NB4 (cell line): Measurements from ENCODE around the gene BRWD1.

Experiments used
- DNase-seq: peaks from one replicate; pipeline ENCODE4 v3.0.0; 2010; ENCODE audit warnings: low read depth
- H3K4me3 ChIP-seq: one replicate; pipeline ENCODE4 v1.5.1; 2011; ENCODE audit warnings: mild to moderate bottlenecking, low read depth, low read length, moderate library complexity
- MYC ChIP-seq: IDR thresholded peaks from 2 replicates; pipeline ENCODE4 v1.6.1; 2011; ENCODE audit warnings: low read depth, low read length
- POLR2A ChIP-seq: IDR thresholded peaks from 2 replicates; pipeline ENCODE4 v1.6.1; 2011; ENCODE audit warnings: mild to moderate bottlenecking; ENCODE audit not compliant: insufficient read length; ENCODE audit errors: extremely low read depth
- TF ChIP-seq, protein P1 (sequence below): IDR thresholded peaks from 2 replicates; pipeline ENCODE4 v1.6.1; 2011; ENCODE audit warnings: low read depth, low read length
- TF ChIP-seq, protein P2 (sequence below): IDR thresholded peaks from one replicate; pipeline ENCODE4 v1.5.1; 2012; ENCODE audit warnings: low read depth, low read length

The BRWD1 gene

DNA sequence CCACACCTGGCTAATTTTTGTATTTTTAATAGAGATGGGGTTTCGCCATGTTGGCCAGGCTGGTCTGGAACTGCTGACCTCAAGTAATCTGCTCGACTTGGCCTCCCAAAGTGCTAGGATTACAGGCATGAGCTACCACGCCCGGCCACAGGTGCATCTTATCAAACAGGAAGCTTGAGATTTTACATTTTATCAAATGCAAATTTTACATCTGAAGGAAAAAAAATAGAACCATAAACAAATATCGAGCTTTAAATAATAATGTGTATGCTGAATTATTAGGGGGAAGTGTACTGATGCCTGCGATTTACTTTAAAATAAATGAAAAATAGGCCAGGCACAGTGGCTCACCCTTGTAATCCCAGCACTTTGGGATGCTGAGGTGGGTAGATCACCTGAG is 16.6 kb upstream of the BRWD1 start:
- TF ChIP-seq MYC (no peak), POLR2A (no peak)
- TF ChIP-seq, protein P1, sequence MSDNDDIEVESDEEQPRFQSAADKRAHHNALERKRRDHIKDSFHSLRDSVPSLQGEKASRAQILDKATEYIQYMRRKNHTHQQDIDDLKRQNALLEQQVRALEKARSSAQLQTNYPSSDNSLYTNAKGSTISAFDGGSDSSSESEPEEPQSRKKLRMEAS: no peak
- TF ChIP-seq, protein P2, sequence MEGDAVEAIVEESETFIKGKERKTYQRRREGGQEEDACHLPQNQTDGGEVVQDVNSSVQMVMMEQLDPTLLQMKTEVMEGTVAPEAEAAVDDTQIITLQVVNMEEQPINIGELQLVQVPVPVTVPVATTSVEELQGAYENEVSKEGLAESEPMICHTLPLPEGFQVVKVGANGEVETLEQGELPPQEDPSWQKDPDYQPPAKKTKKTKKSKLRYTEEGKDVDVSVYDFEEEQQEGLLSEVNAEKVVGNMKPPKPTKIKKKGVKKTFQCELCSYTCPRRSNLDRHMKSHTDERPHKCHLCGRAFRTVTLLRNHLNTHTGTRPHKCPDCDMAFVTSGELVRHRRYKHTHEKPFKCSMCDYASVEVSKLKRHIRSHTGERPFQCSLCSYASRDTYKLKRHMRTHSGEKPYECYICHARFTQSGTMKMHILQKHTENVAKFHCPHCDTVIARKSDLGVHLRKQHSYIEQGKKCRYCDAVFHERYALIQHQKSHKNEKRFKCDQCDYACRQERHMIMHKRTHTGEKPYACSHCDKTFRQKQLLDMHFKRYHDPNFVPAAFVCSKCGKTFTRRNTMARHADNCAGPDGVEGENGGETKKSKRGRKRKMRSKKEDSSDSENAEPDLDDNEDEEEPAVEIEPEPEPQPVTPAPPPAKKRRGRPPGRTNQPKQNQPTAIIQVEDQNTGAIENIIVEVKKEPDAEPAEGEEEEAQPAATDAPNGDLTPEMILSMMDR: no peak
- H3K4me3 ChIP-seq: no peak overlapping the region
- no peak for DNase-seq

DNA sequence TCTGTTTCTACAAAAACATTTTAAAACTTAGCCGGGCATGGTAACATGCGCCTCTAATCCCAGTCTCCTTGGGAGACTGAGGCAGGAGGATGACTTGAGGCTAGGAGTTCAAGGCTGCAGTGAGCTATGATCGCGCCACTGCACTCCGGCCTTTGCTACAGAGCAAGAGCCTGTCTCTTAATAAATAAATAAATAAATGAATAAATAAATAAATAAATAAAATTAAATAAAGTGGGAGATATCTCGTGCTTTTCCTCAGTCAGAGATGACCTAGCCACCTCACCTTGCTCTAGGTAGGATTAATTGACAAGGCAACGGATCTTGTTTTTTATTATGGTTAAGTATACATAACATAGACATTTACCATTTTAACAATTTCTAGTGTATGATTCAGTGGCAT is 14.3 kb upstream of the BRWD1 start:
- no peak for DNase-seq
- TF ChIP-seq, protein P1: no peak
- TF ChIP-seq, protein P2: no peak
- no peak for TF ChIP-seq POLR2A
- H3K4me3 ChIP-seq: no peak overlapping the region

DNA sequence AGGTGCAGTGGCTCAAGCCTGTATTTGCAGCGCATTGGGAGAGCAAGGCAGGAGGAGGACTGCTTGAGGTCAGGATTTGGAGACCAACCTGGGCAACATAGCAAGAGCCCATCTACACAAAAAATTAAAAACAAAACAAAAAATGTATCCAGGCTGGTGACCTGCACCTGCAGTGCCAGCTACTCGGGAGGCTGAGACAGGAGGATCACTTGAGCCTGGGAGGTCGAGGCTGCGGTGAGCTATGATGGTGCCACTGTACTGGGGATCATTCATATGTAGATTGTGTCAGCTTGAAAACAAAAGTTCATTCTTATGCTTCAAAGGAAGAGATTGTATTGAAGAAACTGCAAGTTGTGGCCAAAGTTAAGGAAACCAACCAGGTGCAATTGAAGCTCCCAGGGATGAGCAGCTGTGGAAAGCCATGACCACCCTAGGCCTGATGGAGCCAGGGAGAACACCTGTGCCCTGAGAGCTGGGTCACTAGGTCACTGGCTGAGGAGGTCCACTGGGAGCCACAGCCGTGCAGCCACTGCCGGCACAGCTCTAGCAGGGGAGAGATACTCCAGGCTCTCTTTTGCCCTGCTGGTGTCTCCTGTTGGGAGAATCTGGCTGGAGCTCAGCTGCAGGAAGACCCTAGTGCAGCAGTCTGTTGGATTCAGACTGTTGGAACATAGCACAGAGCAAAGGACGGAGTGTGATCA is 13.3 kb upstream of the BRWD1 start:
- TF ChIP-seq MYC (no peak), POLR2A (no peak)
- TF ChIP-seq, protein P1: no peak
- TF ChIP-seq, protein P2: no peak
- no peak overlapping the region for H3K4me3 ChIP-seq
- no peak for DNase-seq

DNA sequence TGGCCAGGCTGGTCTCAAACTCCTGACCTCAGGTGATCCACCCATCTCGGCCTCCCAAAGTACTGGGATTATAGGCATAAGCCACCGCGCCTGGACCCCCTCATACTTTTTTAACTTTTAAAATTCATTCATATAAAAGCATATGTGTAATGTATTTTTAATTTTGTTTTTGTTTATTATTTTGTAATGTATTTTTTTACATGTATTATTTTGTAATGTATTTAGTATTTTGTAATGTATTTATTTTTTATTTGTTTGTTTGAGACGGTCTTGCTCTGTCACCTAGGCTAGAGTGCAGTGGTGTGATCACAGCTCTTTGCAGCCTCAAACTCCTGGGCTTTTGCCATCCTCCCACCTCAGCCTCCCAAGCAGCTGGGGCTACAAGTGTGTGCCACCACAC is 12.0 kb upstream of the BRWD1 start:
- no peak for TF ChIP-seq POLR2A
- TF ChIP-seq MYC: no peak
- TF ChIP-seq, protein P2: no peak
- TF ChIP-seq, protein P1: no peak
- H3K4me3 ChIP-seq: no peak overlapping the region
- DNase-seq: no peak

DNA sequence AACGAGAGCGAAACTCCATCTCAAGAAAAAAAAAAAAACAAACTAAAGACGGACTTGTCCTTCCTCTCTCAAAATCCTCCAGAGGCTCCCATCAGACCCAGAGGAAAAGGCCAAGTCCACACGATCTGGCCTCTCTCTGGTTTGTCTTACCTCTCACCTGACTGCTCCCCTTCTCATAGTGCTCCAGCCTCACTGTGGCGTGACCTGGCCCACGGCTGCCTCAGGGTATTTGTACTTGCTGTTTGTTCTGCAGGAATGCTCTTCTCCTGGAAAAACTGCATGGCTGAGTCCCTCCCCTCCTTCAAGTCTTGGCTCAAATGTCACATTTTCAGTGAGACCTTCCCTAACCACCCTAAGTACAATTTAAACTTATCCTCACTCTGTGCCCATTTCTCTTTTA is 8.0 kb upstream of the BRWD1 start:
- DNase-seq: no peak
- H3K4me3 ChIP-seq: no peak overlapping the region
- TF ChIP-seq, protein P1: no peak
- TF ChIP-seq, protein P2: no peak
- TF ChIP-seq MYC: no peak
- no peak for TF ChIP-seq POLR2A
